ENCODE results near the gene MED13L.

MED13L gene

DNA sequence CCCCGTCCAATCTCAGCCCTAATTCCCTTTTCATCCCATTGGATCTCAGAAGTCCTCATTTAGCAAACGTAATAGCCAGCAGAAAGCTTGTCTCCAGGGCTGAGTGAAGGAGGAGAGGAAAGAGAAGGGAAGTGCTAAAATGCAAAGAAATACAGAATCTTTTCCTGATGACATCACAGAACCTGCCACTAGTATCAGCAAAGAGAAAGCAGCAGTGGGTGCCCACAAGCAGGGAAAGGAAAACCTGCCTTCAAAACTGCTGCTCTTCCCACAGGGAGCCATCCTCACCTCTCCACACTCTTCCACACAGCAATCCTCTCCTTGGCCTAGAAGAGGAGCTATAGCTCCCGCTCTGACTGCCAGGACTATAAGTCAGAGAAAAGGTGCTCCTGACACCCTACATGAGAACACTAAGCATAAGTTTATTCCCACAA lies 11.3 kb downstream of the MED13L start:
- peak; percentile 54 for DNase-seq (ENCODE audit: low read depth)
- no peak overlapping the region for H3K4me3 ChIP-seq (ENCODE audit: low read depth, low read length)
- TF ChIP-seq, protein P1, sequence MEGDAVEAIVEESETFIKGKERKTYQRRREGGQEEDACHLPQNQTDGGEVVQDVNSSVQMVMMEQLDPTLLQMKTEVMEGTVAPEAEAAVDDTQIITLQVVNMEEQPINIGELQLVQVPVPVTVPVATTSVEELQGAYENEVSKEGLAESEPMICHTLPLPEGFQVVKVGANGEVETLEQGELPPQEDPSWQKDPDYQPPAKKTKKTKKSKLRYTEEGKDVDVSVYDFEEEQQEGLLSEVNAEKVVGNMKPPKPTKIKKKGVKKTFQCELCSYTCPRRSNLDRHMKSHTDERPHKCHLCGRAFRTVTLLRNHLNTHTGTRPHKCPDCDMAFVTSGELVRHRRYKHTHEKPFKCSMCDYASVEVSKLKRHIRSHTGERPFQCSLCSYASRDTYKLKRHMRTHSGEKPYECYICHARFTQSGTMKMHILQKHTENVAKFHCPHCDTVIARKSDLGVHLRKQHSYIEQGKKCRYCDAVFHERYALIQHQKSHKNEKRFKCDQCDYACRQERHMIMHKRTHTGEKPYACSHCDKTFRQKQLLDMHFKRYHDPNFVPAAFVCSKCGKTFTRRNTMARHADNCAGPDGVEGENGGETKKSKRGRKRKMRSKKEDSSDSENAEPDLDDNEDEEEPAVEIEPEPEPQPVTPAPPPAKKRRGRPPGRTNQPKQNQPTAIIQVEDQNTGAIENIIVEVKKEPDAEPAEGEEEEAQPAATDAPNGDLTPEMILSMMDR (conservative IDR thresholded peaks at IDR 0.05; ENCODE audit: low read depth, low read length) = peak; percentile 40

GRCh38 chr12:116265351-116266147 lies 11.9 kb downstream of the MED13L start:
- DNase-seq (ENCODE audit: low read depth) = no peak
- TF ChIP-seq, protein P1 (conservative IDR thresholded peaks at IDR 0.05; ENCODE audit: low read depth, low read length) = no peak
- no peak overlapping the region for H3K4me3 ChIP-seq (ENCODE audit: low read depth, low read length)

DNA sequence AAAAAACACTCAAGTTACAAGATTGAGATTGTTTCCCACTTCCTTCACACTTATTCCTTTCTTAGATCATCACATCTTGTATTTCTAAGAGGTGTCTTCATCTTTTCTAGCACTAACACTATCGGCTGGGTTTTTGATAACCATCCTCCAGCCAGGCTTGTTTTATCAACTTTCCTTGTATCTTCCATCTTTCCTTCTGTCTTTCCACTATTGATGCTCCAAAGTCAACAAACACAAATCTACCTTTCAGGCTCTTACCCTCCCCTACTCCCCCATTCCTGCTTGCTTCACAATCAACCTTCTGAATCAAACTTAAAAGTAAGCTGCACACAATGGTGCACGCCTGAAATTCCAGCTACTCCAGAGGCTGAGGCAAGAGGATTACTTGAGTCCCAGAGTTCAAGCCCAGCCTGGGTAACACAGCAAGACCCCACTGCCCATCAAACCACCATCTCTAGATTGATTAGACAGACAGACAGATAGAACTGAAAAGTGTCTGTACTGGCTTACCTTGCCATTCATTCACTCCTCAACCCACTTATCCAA lies 12.9 kb downstream of the MED13L start:
- no peak overlapping the region for H3K4me3 ChIP-seq (ENCODE audit: low read depth, low read length)
- TF ChIP-seq, protein P1 (conservative IDR thresholded peaks at IDR 0.05; ENCODE audit: low read depth, low read length) = no peak
- no peak for DNase-seq (ENCODE audit: low read depth)

GRCh38 chr12:116263844-116264243 lies 13.6 kb downstream of the MED13L start:
- peak; percentile 31 for DNase-seq (ENCODE audit: low read depth)
- no peak overlapping the region for H3K4me3 ChIP-seq (ENCODE audit: low read depth, low read length)
- TF ChIP-seq, protein P1 (conservative IDR thresholded peaks at IDR 0.05; ENCODE audit: low read depth, low read length) = no peak

DNA sequence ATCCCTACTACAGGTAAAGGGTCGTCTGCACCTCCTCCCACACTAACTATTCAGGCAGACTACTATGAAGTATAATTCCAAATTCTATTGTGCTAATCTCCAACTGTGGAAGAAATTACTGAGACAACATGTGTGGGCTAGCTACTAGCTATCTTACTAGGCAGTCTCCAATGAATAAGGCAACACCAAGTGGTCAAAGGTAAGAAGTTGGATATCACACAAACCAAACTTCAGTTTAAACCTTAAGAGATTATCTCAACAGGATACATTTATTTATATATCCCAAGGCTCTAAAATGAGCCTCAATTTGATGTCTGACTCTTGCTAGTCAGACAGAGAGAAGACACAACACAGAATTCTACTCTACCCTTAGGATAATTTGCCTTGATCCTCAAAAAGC lies 14.1 kb downstream of the MED13L start:
- TF ChIP-seq, protein P1 (conservative IDR thresholded peaks at IDR 0.05; ENCODE audit: low read depth, low read length) = no peak
- no peak for DNase-seq (ENCODE audit: low read depth)
- H3K4me3 ChIP-seq (ENCODE audit: low read depth, low read length) = no peak overlapping the region

DNA sequence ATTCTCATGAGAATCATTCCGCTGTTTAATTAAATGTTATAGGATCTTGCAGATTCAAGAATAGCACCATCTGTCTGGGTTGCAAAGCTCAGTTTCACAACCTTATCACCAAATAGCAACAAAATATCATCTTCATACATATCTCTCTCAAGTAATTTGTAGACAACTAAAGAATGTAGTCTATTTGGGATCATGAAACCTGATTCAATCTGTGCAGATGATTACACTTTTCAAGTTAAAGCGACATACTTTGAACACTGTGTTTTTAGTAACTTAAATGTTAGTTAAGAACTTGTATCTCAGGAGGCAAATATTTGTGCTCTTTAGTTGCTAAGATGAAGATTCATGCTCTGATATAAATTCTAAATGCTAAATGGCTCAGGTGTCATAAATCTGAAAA lies 14.8 kb downstream of the MED13L start:
- peak; percentile 46 for DNase-seq (ENCODE audit: low read depth)
- no peak overlapping the region for H3K4me3 ChIP-seq (ENCODE audit: low read depth, low read length)
- TF ChIP-seq, protein P1 (conservative IDR thresholded peaks at IDR 0.05; ENCODE audit: low read depth, low read length) = no peak

All from choroid plexus epithelial cell (primary cell).